SJSA1 (cell line): ENCODE data around the gene CCAR1. TPM values are rescaled to one million over a fixed set of nuclear protein-coding genes. Genes with fewer than 3 reads are reported as not detected.
"Not testable (repeated sequence)": the region's sequence is repeated elsewhere in the genome, so short reads cannot be mapped to it uniquely, and the experiment has no call there.

ENCODE experiments used
- DNase-seq, 2 experiments: peaks; one replicate each; pipeline ENCODE4 v3.0.0-alpha.2; 2015 to 2020; ENCODE audit warnings: low spot score in 2 of 2, low read depth in 1 of 2
- H3K27ac ChIP-seq: fragments of 250-450 bp; sonication (Bioruptor Pico); 2 replicates; pipeline ENCODE4 v1.5.1; 2020; ENCODE audit warnings: mild to moderate bottlenecking, moderate library complexity
- H3K27me3 ChIP-seq: fragments of 250-450 bp; sonication (Bioruptor Pico); replicated peaks from 2 replicates; pipeline ENCODE4 v1.5.1; 2020; ENCODE audit warnings: mild to moderate bottlenecking, moderate library complexity
- H3K36me3 ChIP-seq: fragments of 250-450 bp; sonication (Bioruptor Pico); 2 replicates; pipeline ENCODE4 v1.5.1; 2020; ENCODE audit warnings: mild to moderate bottlenecking
- H3K4me1 ChIP-seq: fragments of 250-450 bp; sonication (Bioruptor Pico); replicated peaks from 2 replicates; pipeline ENCODE4 v1.6.1; 2021; ENCODE audit warnings: mild to moderate bottlenecking
- H3K4me3 ChIP-seq: fragments of 250-450 bp; sonication (Bioruptor Pico); 2 replicates; pipeline ENCODE4 v1.5.1; 2020; ENCODE audit warnings: mild to moderate bottlenecking
- H3K9me3 ChIP-seq: fragments of 250-450 bp; sonication (Bioruptor Pico); replicated peaks from 2 replicates; pipeline ENCODE4 v1.5.1; 2020; ENCODE audit warnings: mild to moderate bottlenecking
- total RNA-seq: library from RNA; depleted of rRNA; stranded (reverse); fragments of >200 nt; shearing (Covaris generic); gene quantifications from 2 replicates; pipeline ENCODE4 v1.2.3, GENCODE V29; 2014

CCAR1 gene
- total RNA-seq, 1 experiment from 2014 or later: 55.2 TPM

GRCh38 chr10:68790476-68790875, 69.4 kb downstream of the CCAR1 start:
- no peak overlapping the region for H3K27ac ChIP-seq
- no peak for DNase-seq
- peaks cover 87% of the 10 kb centered on the region for H3K36me3 ChIP-seq

DNA sequence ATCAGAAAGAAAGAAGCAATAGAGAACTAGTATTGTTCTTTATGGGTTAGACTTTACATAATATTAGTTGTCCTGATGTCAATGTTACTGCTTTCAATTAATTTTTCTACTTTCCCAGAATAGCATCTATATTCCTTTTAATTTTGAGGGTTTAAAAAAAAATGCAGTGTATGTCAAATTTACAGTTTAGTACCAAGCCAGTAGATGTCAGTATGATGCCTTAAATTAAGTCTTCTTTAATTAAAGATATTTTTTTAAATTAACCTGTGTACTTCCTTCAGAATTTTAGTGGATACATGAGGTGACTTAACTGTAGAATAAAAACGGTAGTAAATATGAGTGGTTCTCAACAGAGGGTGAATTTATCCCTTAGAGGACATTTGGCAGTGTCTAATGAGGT, 71.1 kb downstream of the CCAR1 start:
- Histone ChIP-seq H3K27me3 (no peaks in the 10 kb centered on the region), H3K4me3 (no peak overlapping the region), H3K27ac (no peak overlapping the region), H3K36me3 (peaks cover 71% of the 10 kb centered on the region), H3K4me1 (no peaks in the 10 kb centered on the region), H3K9me3 (no peaks in the 10 kb centered on the region)
- DNase-seq: no peak

More at GRCh38 chr10:68790476-68790875, 69.4 kb downstream of the CCAR1 start:
- Histone ChIP-seq H3K4me1 (no peaks in the 10 kb centered on the region), H3K9me3 (no peaks in the 10 kb centered on the region), H3K4me3 (no peak overlapping the region), H3K27me3 (no peaks in the 10 kb centered on the region)

DNA sequence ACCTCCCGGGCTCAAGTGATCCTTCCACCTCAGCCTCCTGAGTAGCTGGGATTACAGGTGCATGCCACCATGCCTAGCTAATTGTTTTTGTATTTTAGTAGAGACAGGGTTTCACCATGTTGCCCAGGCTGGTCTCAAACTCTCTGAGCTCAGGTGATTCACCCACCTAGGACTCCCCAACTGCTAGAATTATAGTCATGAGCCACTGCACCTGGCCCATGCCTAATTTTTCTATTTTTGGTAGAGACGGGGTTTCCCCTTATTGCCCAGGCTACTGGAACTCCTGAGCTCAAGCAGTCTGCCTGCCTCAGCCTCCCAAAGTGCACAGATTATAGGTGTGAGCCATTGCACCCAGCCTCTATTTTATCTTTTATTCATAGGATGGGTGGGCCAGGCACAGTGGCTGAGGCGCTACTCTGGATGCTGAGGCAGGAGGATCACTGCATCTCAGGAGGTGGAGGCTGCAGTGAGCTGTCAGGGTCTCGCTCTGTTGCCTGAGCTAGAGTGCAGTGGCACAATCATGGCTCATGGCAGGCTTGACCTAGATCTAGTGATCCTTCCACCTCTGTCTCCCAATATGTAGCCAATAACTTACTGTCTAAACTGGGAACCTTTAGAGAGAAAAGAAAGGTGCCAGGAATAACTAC, 75.0 kb downstream of the CCAR1 start:
- Histone ChIP-seq H3K36me3 (peaks cover 32% of the 10 kb centered on the region), H3K27me3 (no peaks in the 10 kb centered on the region), H3K27ac (no peak overlapping the region), H3K4me1 (peaks cover 9% of the 10 kb centered on the region), H3K4me3 (no peak overlapping the region), H3K9me3 (no peaks in the 10 kb centered on the region)
- DNase-seq: no peak

DNA sequence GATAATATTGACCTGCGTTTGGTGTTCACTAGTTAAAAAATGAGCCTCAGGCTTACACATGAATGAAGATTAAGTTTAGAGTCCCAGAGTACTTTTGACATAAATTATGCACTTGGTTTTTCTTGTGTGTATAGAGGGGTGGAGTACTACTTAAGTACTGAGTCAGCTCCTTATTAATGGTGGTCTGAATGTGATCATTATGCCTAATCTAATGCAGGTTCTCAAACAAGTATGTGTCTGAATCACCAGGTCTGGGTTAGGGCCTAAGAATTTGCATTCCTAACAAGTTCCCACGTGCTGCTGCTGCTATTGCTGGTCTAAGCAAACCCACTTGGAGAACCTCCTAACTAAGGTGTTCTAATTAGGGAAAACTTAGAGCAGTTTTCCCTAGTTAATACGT, 75.6 kb downstream of the CCAR1 start:
- no peak overlapping the region for H3K4me3 ChIP-seq
- H3K27me3 ChIP-seq: no peaks in the 10 kb centered on the region
- H3K4me1 ChIP-seq: peaks cover 9% of the 10 kb centered on the region
- H3K9me3 ChIP-seq: no peaks in the 10 kb centered on the region
- H3K27ac ChIP-seq: no peak overlapping the region
- DNase-seq: no peak
- peaks cover 28% of the 10 kb centered on the region for H3K36me3 ChIP-seq

DNA sequence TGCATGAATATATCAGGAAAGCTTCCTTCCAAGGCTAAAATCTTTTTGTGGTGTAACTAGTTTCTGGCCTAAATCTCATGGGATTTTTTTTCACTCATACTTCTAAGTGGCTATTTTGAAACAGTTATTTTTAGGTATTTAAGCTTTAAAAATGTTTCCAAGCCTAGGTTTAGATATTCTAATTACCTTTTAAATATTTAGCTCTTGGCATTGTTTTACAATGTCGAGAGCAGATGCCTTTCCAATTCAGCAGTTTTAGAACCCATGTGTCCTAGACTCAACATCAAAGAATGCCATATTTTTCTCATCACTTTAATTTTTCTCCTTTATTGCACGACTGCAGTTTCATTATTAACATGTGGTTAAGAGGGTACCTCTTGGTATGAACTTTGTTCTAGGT, 79.2 kb downstream of the CCAR1 start:
- Histone ChIP-seq H3K4me1 (peaks cover 9% of the 10 kb centered on the region), H3K27me3 (no peaks in the 10 kb centered on the region), H3K36me3 (no peaks in the 10 kb centered on the region), H3K4me3 (no peak overlapping the region), H3K9me3 (no peaks in the 10 kb centered on the region), H3K27ac (no peak overlapping the region)
- DNase-seq: no peak

- Histone ChIP-seq H3K4me3 (no peak overlapping the region), H3K4me1 (peaks cover 7% of the 10 kb centered on the region), H3K9me3 (no peaks in the 10 kb centered on the region), H3K36me3 (no peaks in the 10 kb centered on the region), H3K27ac (no peak overlapping the region), H3K27me3 (no peaks in the 10 kb centered on the region)
- DNase-seq: no peak
These were observed 83.7 kb downstream of the CCAR1 start for GRCh38 chr10:68804692-68805091.

GRCh38 chr10:68810830-68811229, 89.8 kb downstream of the CCAR1 start:
- not testable (repeated sequence) for H3K27ac ChIP-seq, H3K4me1 ChIP-seq, H3K4me3 ChIP-seq, H3K27me3 ChIP-seq, DNase-seq, H3K36me3 ChIP-seq, H3K9me3 ChIP-seq

DNA sequence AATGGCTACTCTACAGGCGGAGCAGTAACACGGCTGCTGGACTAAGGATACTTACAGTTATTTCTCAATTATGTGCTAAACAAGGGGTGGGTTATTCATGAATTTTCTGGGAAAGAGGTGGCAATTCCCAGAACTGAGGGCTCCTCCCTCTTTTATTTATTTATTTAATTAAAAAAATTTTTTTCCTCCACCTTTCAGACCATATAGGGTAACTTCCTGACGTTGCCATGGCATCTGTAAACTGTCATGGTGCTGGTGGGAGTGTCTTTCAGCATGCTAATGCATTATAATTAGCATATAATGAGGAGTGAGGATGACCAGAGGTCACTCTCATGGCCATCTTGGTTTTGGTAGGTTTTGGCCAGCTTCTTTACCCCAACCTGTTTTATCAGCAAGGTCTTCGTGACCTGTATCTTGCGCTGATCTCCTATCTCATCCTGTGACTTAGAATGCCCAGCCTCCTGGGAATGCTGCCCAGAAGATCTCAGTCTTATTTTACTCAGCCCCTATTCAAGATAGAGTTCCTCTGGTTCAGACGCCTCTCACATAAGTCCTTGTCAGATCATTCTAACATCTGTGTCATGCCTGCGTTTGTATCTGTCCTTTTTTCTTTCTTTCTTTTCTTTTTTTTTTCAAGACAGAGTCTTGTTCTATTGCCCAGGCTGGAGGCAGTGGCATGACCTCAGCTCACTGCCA, 90.4 kb downstream of the CCAR1 start:
- Histone ChIP-seq H3K27me3 (no peaks in the 10 kb centered on the region), H3K9me3 (no peaks in the 10 kb centered on the region), H3K4me1 (peaks cover 9% of the 10 kb centered on the region), H3K36me3 (no peaks in the 10 kb centered on the region), H3K4me3 (no peak overlapping the region), H3K27ac (no peak overlapping the region)
- DNase-seq: no peak

DNA sequence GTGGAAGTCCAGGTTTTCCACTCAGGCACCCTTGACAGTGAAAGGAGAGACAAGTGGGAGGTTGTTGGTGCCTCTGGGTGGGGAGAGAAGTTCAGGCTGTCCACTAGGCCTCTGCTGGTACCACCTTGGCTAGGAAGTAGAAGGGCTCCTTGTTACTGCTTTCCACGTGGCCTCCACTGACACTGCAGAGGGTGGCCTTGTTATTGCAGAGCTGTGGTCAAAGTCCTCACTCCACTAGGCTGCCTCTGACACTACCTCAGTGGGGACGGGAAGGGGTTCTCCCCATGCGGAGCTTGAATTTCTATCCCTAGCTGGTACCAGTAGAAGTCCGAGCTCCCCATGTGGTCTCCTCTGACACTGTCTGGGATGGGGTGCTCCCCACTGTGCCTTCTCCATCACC, 91.4 kb downstream of the CCAR1 start:
- no peak overlapping the region for H3K27ac ChIP-seq
- no peak for DNase-seq
- no peaks in the 10 kb centered on the region for H3K36me3 ChIP-seq
- no peak overlapping the region for H3K4me3 ChIP-seq
- no peaks in the 10 kb centered on the region for H3K9me3 ChIP-seq
- no peaks in the 10 kb centered on the region for H3K27me3 ChIP-seq
- peaks cover 9% of the 10 kb centered on the region for H3K4me1 ChIP-seq

GRCh38 chr10:68813559-68813958, 92.5 kb downstream of the CCAR1 start:
- H3K4me3 ChIP-seq: no peak overlapping the region
- no peaks in the 10 kb centered on the region for H3K9me3 ChIP-seq
- peaks cover 9% of the 10 kb centered on the region for H3K4me1 ChIP-seq
- H3K36me3 ChIP-seq: no peaks in the 10 kb centered on the region
- DNase-seq: no peak
- no peaks in the 10 kb centered on the region for H3K27me3 ChIP-seq
- H3K27ac ChIP-seq: no peak overlapping the region

GRCh38 chr10:68816796-68817412, 95.9 kb downstream of the CCAR1 start:
- Histone ChIP-seq H3K4me1 (no peaks in the 10 kb centered on the region), H3K9me3 (no peaks in the 10 kb centered on the region), H3K36me3 (no peaks in the 10 kb centered on the region), H3K27me3 (no peaks in the 10 kb centered on the region), H3K4me3 (no peak overlapping the region), H3K27ac (no peak overlapping the region)
- no peak for DNase-seq

DNA sequence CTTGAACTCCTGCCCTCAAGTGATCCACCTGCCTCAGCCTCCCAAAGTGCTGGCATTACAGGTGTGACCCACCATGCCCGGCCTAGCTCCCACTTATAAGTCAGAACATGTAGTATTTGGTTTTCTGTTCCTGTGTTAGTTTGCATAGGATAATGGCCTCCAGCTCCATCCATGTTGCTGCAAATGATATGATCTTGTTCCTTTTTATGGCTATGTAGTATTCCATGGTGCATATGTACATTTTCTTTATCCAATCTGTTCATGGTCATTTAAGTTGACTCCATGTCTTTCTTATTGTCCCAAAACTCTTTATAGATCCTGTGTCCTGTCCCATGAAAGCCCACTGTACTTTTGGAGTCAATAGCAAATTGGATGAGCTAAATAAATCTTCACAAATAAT, 99.3 kb downstream of the CCAR1 start:
- DNase-seq, H3K4me3 ChIP-seq, H3K27me3 ChIP-seq: not testable (repeated sequence)

DNA sequence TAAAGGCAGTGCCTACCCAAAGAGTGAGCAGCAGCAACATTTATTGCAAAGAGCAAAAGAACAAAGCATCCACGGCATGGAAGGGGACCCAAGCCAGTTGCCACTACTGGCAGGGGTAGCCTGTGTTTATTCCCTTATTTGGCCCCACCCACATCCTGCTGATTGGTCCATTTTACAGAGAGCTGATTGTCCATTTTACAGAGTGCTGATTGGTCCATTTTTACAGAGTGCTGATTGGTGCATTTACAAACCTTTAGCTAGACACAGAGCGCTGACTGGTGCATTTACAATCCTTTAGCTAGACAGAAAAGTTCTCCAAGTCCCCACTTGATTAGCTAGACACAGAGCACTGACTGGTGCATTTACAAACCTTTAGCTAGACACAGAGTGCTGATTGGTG, 101.6 kb downstream of the CCAR1 start:
- H3K9me3 ChIP-seq, H3K27me3 ChIP-seq, H3K4me3 ChIP-seq, DNase-seq, H3K27ac ChIP-seq, H3K36me3 ChIP-seq, H3K4me1 ChIP-seq: not testable (repeated sequence)

More for the DNA sequence above, 99.3 kb downstream of the CCAR1 start:
- H3K9me3 ChIP-seq, H3K4me1 ChIP-seq, H3K36me3 ChIP-seq, H3K27ac ChIP-seq: not testable (repeated sequence)

GRCh38 chr10:68826764-68827591, 105.9 kb downstream of the CCAR1 start, which contains the start of gene STOX1:
Gene STOX1, plus strand, starts transcription at chr10:68827531. Its CDS starts 93 bp downstream, at chr10:68827624.
- DNase-seq: peak; percentile 63 to 65
- Histone ChIP-seq H3K27me3 (peaks cover 4% of the 10 kb centered on the region; the same call in 1 of the 2 replicates), H3K4me3 (peak within 1 kb of the TSS; percentile 44), H3K4me1 (peaks cover 8% of the 10 kb centered on the region), H3K36me3 (no peaks in the 10 kb centered on the region), H3K27ac (no peak within 1 kb of the TSS), H3K9me3 (no peaks in the 10 kb centered on the region)
